Activated CD4-positive, alpha-beta memory T cell treated with anti-CD3 and anti-CD28 coated beads for 36 hours (primary cell): ENCODE results near the gene FAM221B. TPM values are rescaled to one million over a fixed set of nuclear protein-coding genes. Genes with fewer than 3 reads are reported as not detected.

Experiments used
- total RNA-seq, 2 experiments: library from RNA; stranded (reverse); gene quantifications; one replicate each; pipeline ENCODE4 v1.2.3, GENCODE V29; 2021

The FAM221B gene
- total RNA-seq, 2 experiments from 2014 or later = not detected

Other genes starting within 250 kb of the FAM221B start
- gene TESK1, start 223.5 kb downstream of the FAM221B start, total RNA-seq = 10 to 100 TPM; 31.0 to 34.7 TPM
- 1 to 10 TPM; 9.4 to 9.8 TPM for gene CD72, start 210.3 kb downstream of the FAM221B start, total RNA-seq
- 10 to 100 TPM; 74.6 to 75.8 TPM for gene SIT1, start 177.8 kb downstream of the FAM221B start, total RNA-seq
- over 10,000 TPM; 10,694 to 13,592 TPM for gene RMRP, start 170.7 kb downstream of the FAM221B start, total RNA-seq
- 10 to 100 TPM; 15.0 to 15.7 TPM for gene CCDC107, start 170.4 kb downstream of the FAM221B start, total RNA-seq
- 10 to 100 TPM; 28.1 to 28.2 TPM for gene ARHGEF39, start 163.5 kb downstream of the FAM221B start, total RNA-seq
- gene CA9, start 154.8 kb downstream of the FAM221B start, total RNA-seq = 1 to 10 TPM in 1 of 2 experiments, under 1 TPM in 1; 0.90 to 1.6 TPM
- 1 to 10 TPM; 3.9 to 5.3 TPM for gene TPM2, start 138.8 kb downstream of the FAM221B start, total RNA-seq
- gene TLN1, start 96.5 kb downstream of the FAM221B start, total RNA-seq = 100 to 1,000 TPM; 285 to 287 TPM
- 10 to 100 TPM; 27.7 to 29.9 TPM for gene CREB3, start 96.1 kb downstream of the FAM221B start, total RNA-seq
- 10 to 100 TPM; 30.4 to 30.7 TPM for gene GBA2, start 79.5 kb downstream of the FAM221B start, total RNA-seq
- gene RGP1, start 79.4 kb downstream of the FAM221B start, total RNA-seq = 10 to 100 TPM; 17.4 to 18.0 TPM
- not detected for gene MSMP, start 74.5 kb downstream of the FAM221B start, total RNA-seq
- gene NPR2, start 37.1 kb downstream of the FAM221B start, total RNA-seq = 1 to 10 TPM; 8.9 to 9.6 TPM
- 1 to 10 TPM; 1.1 to 1.4 TPM for gene SPAG8, start 16.5 kb downstream of the FAM221B start, total RNA-seq
- gene HINT2, start 13.7 kb downstream of the FAM221B start, total RNA-seq = 10 to 100 TPM; 67.8 to 72.6 TPM
- gene TMEM8B, start 496 bp upstream of the FAM221B start, total RNA-seq = 1 to 10 TPM; 5.9 to 6.0 TPM
- gene OR13J1, start 41.7 kb upstream of the FAM221B start, total RNA-seq = not detected
- gene HRCT1, start 77.5 kb upstream of the FAM221B start, total RNA-seq = not detected
- not detected for gene SPAAR, start 80.8 kb upstream of the FAM221B start, total RNA-seq
- not detected for gene OR2S2, start 129.4 kb upstream of the FAM221B start, total RNA-seq
- gene RECK, start 208.2 kb upstream of the FAM221B start, total RNA-seq = 1 to 10 TPM; 6.1 to 7.2 TPM